GM19328 (cell line): ENCODE data around the gene DNAJB4.
"Not testable (repeated sequence)": the region's sequence is repeated elsewhere in the genome, so short reads cannot be mapped to it uniquely, and the experiment has no call there.

ENCODE experiments used
- ATAC-seq: cut with Tn5 transposase; IDR thresholded peaks from one replicate; pipeline ENCODE4 v1.9.1; 2021; ENCODE audit warnings: mild to moderate bottlenecking, moderate library complexity; ENCODE audit not compliant: unreplicated experiment

DNAJB4 gene

DNA sequence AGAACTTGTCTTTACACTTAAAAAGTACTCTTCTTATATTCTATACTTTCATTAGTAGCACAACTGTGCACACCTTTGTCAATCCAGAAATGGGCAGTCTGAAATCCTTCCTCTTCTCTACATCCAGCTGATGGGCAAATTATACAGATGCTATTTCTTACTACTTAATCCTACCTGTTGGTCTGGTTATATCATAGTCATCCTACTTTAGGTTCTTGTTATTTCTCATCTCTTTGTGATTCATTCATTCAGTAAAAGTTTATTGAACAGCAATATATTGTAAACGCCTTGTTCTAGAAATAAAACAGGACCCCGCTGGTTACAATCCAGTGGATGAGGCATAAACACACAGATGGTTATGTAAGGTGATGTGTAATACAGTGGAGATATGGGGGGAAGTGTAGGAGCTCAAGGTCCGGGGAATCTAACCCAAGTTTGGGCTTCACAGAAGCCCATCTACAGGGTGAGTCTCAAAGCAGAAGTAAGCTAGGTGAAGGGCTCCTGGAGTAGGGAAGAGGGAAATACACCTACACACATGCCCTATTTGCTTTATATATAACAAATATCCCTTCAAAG is 14.0 kb upstream of the DNAJB4 start:
- no peak for ATAC-seq

DNA sequence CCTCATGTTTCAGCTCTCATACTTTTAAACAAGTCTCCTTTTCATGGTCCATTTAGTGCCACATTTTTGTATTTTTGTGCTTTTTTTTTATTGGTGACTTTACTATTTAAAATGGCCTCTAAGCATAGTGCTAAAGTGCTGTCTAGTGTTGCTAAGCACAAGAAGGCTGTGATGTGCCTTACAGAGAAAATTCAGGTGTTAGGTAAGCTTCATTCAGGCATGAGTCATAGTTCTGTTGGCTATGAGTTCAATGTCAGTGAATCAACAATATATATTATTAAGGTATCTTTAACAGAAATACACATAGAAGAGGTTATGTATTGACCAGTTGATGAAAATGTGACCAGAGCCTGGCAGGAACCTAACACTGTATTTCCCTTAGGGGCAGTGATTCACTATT is 13.1 kb upstream of the DNAJB4 start:
- no peak for ATAC-seq

DNA sequence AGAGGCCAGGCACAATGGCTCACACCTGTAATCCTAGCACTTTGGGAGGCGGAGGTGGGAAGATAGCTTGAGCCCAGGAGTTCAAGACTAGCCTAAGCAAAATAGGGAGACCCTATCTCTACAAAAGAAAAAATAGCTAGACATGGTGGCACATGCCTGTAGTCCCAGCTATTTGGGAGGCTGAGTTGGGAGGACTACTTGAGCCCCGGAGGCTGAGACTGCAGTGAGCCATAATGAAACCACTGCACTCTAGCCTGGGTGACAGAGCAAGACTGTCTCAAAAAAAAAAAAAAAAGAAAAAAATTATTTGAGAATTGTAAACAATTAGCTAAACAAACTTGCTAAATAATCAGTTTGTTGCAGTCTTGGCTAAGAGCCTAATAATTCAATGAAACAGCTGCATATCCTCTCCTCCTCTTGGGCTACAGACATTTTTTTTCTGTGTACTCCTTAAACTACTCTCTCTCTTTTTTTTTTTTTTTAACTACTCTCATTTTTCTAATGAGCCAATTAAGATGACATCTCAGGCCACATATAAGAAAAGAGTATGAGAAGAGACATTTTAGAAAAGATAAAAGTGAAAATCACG is 10.5 kb upstream of the DNAJB4 start:
- no peak for ATAC-seq

DNA sequence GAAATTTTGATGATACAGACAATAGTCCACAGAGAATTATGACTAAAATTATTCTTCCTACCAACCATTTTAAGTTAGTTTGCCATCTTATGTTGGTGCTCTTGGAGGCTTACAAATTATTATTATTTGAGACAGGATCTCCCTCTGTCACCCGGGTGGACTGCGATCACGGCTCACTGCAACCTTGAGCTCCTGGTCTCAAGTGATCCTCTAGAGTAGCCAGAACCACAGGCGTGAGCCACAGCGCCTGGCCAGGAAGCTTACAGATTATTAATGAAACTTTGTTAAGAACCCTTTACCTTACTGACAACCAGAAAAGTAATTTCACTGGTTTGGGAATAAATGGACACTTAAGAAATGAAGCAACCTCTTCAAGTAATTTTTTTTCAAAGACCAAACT is 8.0 kb upstream of the DNAJB4 start:
- ATAC-seq: no peak

DNA sequence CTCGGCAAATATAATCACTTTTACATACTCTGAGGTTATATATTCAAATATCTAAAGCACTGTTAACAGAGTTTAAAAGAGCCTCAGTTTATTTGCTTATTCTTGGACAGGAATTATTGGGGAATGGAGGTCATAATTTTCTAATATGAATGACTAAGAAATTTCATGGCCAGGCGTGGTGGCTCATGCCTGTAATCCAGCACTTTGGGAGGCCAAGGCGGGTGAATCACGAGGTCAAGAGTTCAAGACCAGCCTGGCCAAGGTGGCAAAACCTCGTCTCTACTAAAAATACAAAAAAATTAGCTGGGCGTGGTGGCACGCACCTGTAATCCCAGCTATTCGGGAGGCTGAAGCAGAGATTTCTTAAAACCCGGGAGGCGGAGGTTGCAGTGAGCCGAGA is 4.2 kb upstream of the DNAJB4 start:
- not testable (repeated sequence) for ATAC-seq

DNA sequence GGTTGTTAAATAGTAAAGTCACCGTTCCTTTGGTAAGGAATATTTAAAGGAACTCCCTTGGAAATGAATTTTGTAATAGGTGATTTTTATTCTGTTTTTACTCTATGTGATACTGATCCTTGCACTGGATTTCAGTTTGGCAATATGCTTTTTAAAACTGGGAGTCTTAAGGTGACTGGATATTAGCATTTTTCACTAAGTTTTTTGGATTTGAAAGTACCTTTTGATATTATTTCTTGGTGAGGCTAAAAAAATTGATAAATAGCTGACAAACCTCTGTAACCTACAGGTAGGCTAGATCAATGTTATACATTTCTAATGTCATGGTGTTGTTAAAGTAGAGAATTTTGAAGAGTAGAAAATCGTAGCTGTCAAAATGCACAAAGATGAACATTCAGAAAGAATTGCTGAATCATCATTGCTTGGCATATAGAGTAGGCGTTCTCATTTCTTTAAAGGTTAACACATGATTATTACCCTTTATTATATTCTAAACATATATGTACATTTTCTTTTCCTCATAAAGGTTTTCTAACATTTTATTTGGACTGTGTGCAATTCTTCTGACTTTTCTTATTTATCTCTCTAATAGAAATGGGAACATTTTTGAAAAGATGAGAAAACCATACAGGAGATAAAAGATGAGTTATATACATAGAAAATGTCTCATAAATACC is 1.5 kb upstream of the DNAJB4 start:
- ATAC-seq: no peak

DNA sequence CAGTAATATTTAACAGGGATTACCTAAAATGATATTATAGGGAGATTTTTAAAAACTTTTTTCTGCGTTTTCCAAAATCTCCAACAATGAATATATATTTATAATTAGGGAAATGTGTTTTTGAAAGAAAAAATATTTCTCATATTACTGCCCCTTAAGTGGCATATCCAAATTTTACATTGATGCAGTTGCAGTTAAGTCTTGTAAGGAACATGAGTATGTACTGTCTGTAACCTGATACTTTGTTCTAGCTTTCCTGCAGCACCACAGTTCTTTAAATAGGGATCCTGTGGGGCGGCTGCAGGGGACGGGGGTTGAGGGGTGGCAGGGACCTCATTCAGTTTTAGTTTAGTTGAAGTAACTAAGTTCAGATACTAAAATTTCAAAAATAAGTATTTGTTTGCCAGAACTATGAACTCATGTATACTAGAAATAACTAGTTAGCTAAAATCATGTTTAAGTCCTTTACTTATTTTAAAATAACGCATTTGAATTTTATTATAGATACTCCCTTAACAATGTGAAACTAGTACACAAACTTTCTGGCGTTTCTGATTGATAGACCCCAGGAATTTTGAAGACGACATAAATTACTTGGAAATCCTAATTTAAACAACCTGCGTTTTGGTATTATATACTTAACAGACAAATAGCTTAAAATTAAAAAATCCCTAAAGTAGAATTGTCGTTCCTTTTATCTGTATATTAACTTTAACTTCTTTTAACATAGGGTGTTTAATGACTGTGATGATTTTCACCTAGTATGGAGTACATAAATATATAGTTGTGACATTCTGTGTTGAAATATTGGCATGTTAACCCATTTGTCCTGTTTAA is 639 bp upstream of the DNAJB4 start:
- peak; percentile 42 for ATAC-seq

DNA sequence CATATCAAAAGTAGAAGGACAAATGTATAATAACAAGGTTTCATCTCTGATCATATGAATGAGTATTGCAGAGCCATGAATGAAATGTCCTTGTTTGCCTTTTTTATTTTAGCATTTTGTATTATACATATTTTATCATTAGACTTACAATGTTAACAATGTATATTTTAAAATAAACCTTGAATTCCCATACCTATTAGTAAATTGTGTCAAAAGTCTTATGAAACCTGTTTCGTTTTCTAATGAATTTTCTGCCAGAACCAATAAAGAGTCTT is 646 bp downstream of the DNAJB4 start:
- no peak for ATAC-seq

DNA sequence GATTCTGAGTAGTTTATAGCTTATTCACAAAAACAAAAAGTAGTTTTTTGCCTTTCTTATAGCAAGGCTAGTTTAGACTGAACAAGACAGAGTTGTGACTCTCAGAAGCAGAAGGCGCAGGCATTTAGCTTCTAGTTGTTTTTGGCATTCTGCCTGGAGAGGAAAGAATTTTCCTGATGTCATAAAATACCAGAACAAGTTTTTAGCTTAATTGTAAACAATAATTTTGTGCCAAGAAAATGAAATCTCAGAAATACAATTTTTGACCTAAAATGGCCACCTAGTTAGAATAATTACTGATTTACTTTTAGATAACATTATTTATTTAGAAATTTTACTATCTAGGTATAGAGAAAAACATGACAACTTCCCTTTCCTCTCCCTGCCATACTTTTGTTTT is 1.0 kb downstream of the DNAJB4 start:
- no peak for ATAC-seq

DNA sequence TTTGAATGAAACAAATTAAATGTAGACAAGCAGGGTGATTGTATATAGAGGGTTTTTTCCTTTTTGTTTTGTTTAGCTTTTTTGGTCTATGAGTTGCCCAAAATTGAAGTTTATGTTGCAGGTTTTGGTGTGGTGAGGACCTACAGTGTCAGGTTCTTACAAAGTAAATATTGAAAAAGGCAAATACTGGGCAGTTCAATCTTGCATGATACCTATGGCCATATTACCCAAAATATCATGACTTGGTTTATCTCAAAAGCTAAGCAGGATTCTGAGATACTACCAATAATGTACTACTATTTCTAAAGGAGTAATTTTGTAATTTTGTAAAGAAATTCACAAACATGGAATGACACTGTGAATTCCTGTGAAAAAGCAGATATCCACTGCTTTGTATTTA is 1.8 kb downstream of the DNAJB4 start:
- no peak for ATAC-seq

DNA sequence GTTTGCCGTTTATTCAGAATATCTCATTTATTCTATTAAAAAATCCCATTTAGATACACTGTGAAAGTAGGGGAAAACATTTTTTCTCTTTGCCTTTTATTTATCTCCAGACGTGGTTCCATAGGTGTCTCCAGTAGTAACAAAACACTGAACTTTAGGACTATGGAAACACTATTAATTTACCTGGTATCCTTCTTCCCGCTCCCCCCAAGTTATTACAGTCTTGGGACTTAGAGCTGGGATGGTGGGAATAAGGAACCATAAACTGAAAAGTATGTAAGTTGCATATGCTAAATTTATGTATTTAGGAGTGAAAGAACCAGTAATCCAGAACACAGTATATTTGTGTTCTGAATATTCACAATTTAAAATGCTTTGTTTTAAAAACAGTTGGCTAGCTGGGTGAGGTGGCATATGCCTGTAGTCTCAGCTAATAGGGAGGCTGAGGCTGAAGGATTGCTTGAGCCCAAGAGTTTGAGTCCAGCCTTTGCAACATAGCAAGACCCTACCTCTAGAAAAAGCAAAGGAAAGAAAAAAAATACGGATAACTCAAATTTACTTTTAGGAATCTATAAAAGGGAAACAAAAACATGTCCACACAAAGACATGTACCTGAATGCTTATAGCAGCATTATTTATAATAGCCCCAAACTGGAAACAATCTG is 3.1 kb downstream of the DNAJB4 start:
- no peak for ATAC-seq

DNA sequence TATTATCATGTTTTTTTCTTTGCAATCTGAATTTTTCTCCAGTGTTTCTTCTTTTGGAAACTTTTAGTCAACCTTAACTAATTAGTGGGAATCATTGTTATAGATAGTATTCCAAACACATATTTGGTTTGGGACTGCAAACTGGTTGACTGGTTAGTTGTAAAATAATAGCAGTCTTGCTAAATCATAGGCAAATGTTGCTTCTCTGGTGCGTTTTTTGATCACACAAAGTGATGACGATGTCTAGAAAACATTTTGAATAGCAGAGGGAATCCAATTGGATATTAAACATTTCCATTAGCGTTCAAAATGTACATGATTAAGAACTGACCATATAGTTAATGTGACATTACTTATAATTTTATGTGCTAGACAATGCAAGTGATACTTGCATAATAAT is 4.5 kb downstream of the DNAJB4 start:
- ATAC-seq: no peak

DNA sequence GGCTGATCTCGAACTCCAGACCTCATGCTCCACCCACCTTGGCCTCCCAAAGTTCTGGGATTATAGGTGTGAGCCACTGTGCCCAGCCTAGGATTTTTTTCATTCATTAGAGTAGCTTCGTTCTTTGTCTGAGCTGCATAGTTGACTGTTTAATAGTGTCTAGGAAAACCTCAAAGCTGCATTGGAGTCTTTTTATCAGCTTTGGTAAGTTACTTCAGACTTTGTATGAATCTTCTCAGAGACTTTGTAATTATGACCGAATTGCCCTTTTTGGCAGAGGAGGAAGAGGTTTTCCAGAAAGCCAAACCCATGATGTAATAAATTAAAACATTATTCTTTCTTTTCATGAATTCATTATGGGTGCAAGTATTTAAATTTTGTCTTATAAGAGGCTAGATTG is 5.1 kb downstream of the DNAJB4 start:
- no peak for ATAC-seq

DNA sequence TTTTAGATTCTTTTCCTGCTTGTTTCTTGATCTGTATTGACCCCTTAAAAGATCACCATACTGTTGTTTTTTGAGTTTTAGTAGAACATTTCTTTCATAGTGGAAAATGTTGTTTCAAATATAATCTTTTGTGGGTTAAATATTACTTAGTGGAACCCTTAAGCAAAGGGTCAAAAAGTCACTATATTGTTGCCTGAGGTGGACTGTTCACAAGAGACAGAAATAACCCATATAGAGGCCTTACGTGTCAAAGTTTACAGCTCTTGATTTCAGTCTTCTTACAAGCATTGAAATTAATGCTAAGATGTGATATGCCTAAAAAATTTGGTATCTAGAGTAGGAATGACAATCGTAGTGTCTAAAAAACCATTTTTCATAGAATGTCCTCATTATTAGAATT is 6.3 kb downstream of the DNAJB4 start:
- no peak for ATAC-seq

DNA sequence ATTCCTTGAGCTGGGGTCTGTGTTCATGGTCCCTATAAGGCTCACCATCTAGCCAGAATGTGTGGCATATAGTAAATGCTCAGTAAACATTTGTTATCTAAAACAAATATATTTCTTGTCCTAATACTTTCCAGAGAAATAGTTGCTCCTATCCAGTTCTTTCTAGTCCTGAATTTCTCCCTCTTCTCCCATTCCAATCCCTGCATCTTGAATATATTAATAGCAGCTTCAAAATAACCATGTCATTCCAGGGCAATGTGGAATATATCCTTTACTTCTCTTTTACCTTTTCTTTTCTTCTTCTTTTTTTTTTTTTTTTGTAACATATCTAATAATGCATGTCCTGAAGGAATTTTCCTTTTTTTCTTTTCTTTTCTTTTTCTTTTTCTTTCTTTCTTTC is 10.4 kb downstream of the DNAJB4 start:
- no peak for ATAC-seq

DNA sequence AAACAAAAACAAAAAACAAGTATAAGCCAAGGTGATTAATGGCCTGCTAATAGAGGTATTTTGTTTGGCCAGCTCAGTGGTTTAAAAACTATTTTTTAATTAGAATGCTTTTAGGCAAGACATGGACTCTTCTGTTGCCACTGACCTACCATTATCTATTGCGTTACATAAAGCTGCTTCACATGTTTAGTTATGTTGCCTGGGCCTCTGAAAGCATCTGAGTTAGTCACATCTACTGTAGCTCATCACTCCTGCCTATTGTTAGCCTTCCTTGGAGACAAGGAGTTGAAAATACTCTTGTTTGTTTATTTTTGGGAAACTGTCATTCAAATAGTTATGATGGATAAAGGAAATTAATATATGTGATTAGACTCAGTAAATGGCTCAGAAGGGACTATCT is 14.3 kb downstream of the DNAJB4 start:
- ATAC-seq: no peak

DNA sequence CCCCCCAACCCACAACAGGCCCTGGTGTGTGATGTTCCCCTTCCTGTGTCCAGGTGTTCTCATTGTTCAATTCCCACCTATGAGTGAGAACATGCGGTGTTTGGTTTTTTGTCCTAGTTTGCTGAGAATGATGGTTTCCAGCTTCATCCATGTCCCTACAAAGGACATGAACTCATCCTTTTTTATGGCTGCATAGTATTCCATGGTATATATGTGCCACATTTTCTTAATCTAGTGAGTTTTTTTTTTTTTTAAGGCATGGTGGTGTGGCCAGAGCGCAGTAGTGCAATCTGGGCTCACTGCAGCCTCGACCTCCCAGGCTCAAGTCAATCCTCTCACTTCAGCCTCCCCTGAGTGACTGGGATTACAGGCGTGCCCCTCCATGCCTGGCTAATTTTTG is 16.4 kb downstream of the DNAJB4 start:
- not testable (repeated sequence) for ATAC-seq

DNA sequence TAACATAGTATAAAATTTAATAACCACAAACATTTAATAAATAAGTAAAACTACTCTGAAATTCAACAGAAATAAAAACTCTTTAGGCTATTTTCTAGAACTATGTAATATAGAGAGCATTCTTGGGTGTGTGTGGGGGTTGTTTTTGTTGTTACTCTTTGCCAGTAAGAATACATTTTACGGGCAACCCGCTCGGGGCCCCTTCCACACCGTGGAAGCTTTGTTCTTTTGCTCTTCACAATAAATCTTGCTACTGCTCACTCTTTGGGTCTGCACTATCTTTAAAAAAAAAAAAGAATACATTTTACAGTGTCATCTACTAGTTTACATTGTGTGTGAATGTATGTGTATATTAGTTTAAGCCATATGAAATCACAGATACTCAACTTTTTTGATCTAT is 25.1 kb downstream of the DNAJB4 start:
- no peak for ATAC-seq

DNA sequence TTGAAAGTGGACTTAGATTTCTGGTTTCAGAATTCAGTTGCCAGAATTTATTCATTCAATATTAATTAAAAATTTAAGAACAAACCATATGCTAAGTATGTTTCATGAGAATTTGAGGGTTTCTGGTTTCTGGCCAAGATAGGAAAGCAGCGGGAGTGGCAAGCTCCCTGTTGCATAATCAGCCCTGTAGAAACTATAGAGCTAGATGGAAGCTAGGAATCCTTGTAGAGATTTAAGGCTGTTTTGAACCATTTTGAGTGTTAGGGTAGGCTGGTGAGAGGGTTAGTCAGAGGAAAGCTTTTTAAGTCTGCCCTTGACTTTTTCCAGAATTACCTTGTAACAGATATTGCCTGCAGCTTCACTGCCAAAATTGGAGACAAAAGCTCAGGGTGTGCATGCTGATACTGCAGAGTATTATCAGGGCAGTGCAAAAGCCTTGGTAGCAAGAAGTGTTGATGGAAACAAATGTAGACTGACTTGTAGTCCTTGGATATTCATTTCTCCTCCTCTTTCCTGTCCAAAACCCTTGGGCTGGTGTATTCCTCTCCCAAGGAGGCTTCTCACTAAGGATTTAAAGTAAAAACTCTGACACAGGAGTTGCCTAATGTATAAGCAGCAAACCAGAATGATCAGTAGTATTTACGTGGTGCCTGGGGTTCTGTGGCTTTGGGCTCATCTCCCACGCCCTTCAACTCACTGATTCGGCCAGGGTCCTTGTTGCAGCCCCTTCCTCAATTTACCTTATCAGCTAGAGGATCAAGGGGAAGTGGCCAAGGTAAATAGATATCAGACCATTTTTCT is 28.5 kb downstream of the DNAJB4 start:
- no peak for ATAC-seq

DNA sequence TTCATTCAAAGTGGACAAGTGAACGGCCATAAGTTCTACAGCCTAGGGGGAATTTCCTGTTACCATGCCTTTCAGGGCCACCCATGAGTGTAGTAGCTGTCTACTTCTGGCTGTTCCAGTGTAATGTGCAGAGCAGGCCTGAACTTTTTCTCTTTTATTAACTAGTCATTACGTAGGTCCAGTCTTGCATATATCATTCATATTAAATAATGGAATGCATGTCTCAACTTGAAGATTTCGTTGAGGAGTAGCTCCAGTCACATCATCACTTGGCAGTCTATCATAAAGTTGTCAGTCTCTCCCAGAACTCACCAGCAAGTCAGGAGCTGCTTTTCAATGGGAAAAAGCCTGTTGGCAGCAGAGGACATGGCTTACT is 29.0 kb downstream of the DNAJB4 start:
- ATAC-seq: no peak

DNA sequence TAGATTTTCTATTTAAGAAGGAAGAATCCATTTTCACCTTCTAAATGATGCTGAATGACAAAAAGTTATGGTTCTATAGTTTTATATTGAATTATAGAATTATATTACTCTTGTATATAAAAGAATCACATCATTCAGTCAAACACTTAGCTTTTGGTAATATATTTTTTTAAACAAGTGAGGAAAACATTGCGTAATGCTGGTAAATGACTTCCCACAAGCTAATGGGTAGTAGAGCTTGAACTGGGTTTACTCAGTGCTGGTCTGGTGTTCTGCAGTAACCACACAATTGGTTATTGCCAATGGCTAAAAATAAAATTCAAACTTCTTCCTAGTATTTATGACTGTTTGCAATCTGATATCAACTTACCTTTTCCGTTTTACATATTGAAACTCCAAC is 30.4 kb downstream of the DNAJB4 start:
- no peak for ATAC-seq
